ENCODE results near the gene NRG3.

The NRG3 gene

DNA sequence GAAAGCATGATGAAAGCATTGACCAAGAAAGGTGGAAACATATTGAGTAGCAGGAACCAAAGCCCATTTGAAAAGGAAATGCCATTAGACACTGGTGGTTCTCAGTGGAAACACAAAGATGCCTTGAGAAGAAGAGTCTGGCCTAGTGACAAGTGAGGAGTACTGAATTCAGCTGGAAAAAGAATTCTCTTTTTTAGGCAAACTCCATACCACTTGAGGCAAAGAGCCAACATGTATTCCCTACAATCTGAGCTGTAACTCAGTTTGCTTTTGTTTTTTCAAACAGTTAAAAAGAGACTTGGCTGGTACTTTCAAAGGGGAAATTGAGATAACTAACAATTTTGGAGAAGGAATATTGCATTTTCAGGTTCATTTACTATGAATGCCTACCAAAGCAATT is 624.0 kb downstream of the NRG3 start:
- H3K27ac ChIP-seq (ENCODE audit: extremely low read depth, low read depth, low read length), result no peak overlapping the region
- CTCF ChIA-PET, result no interaction called here
- no peaks in the 10 kb centered on the region for H3K4me1 ChIP-seq (ENCODE audit: control insufficient read depth, insufficient read depth, low read length)
- H3K9me3 ChIP-seq (ENCODE audit: control insufficient read depth, insufficient read depth, low read depth, low read length), result no peaks in the 10 kb centered on the region
- H3K36me3 ChIP-seq (ENCODE audit: control insufficient read depth in 2 of 2, insufficient read depth in 1 of 2, low read length in 2 of 2), result no peaks in the 10 kb centered on the region
- POLR2A ChIA-PET, result no interaction called here
- TF ChIP-seq BCL11A (tag by site-specific recombination; IDR thresholded peaks at IDR 0.05; ENCODE audit: low read depth), result no peak
- TF ChIP-seq, protein P1, sequence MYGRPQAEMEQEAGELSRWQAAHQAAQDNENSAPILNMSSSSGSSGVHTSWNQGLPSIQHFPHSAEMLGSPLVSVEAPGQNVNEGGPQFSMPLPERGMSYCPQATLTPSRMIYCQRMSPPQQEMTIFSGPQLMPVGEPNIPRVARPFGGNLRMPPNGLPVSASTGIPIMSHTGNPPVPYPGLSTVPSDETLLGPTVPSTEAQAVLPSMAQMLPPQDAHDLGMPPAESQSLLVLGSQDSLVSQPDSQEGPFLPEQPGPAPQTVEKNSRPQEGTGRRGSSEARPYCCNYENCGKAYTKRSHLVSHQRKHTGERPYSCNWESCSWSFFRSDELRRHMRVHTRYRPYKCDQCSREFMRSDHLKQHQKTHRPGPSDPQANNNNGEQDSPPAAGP (tag by site-specific recombination; IDR thresholded peaks at IDR 0.05), result no peak
- TF ChIP-seq, protein P2, sequence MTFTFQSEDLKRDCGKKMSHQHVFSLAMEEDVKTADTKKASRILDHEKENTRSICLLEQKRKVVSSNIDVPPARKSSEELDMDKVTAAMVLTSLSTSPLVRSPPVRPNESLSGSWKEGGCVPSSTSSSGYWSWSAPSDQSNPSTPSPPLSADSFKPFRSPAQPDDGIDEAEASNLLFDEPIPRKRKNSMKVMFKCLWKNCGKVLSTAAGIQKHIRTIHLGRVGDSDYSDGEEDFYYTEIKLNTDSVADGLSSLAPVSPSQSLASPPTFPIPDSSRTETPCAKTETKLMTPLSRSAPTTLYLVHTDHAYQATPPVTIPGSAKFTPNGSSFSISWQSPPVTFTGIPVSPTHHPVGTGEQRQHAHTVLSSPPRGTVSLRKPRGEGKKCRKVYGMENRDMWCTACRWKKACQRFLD (tag by site-specific recombination; IDR thresholded peaks at IDR 0.05), result no peak
- no peak for TF ChIP-seq RBAK (tag by site-specific recombination; IDR thresholded peaks at IDR 0.05)
- TF ChIP-seq BCL11B (tag by site-specific recombination; IDR thresholded peaks at IDR 0.05; ENCODE audit: low read depth), result no peak
- no peak for TF ChIP-seq ZNF132 (tag by site-specific recombination; IDR thresholded peaks at IDR 0.05; ENCODE audit: borderline replicate concordance)
- TF ChIP-seq ZNF174 (tag by site-specific recombination; IDR thresholded peaks at IDR 0.05), result no peak
- TF ChIP-seq, protein P3, sequence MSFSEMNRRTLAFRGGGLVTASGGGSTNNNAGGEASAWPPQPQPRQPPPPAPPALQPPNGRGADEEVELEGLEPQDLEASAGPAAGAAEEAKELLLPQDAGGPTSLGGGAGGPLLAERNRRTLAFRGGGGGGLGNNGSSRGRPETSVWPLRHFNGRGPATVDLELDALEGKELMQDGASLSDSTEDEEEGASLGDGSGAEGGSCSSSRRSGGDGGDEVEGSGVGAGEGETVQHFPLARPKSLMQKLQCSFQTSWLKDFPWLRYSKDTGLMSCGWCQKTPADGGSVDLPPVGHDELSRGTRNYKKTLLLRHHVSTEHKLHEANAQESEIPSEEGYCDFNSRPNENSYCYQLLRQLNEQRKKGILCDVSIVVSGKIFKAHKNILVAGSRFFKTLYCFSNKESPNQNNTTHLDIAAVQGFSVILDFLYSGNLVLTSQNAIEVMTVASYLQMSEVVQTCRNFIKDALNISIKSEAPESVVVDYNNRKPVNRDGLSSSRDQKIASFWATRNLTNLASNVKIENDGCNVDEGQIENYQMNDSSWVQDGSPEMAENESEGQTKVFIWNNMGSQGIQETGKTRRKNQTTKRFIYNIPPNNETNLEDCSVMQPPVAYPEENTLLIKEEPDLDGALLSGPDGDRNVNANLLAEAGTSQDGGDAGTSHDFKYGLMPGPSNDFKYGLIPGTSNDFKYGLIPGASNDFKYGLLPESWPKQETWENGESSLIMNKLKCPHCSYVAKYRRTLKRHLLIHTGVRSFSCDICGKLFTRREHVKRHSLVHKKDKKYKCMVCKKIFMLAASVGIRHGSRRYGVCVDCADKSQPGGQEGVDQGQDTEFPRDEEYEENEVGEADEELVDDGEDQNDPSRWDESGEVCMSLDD (tag by site-specific recombination; IDR thresholded peaks at IDR 0.05), result no peak
- TF ChIP-seq ZNF561 (tag by site-specific recombination; IDR thresholded peaks at IDR 0.05; ENCODE audit: borderline replicate concordance), result no peak
- TF ChIP-seq ZNF558 (tag by site-specific recombination; IDR thresholded peaks at IDR 0.05), result no peak
- H3K4me3 ChIP-seq (ENCODE audit: low read depth, low read length), result no peak overlapping the region

DNA sequence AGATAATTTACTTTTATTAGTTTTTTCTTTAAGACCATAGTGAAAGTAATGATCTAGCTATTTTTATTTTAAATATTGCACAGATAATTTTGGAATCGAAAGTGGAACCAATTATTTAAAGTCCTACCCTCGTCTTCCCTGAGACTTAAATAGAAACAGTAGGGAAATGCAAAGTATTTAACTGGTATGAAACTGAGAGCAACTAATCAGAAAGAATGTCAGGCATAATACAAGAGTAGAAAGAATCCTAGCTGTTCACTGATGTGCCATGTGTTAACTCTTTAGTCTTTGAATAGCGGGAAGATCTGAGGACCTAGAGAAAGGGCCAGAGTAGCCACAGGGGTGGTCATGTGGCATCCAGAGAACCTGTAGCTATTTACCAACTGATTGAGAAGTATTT is 630.0 kb downstream of the NRG3 start:
- no peak overlapping the region for H3K27ac ChIP-seq (ENCODE audit: extremely low read depth, low read depth, low read length)
- POLR2A ChIA-PET, result no interaction called here
- CTCF ChIA-PET, result no interaction called here
- no peaks in the 10 kb centered on the region for H3K9me3 ChIP-seq (ENCODE audit: control insufficient read depth, insufficient read depth, low read depth, low read length)
- no peak overlapping the region for H3K4me3 ChIP-seq (ENCODE audit: low read depth, low read length)
- H3K36me3 ChIP-seq (ENCODE audit: control insufficient read depth in 2 of 2, insufficient read depth in 1 of 2, low read length in 2 of 2), result no peaks in the 10 kb centered on the region
- H3K4me1 ChIP-seq (ENCODE audit: control insufficient read depth, insufficient read depth, low read length), result no peaks in the 10 kb centered on the region
- TF ChIP-seq ZNF132 (tag by site-specific recombination; IDR thresholded peaks at IDR 0.05; ENCODE audit: borderline replicate concordance) (no peak), ZNF600 (tag by site-specific recombination; IDR thresholded peaks at IDR 0.05) (no peak), ZNF37A (tag by site-specific recombination; IDR thresholded peaks at IDR 0.05) (no peak), KLF16 (tag by site-specific recombination; IDR thresholded peaks at IDR 0.05) (no peak), SALL2 (tag by site-specific recombination; IDR thresholded peaks at IDR 0.05; ENCODE audit: borderline replicate concordance) (no peak), ZNF169 (tag by site-specific recombination; IDR thresholded peaks at IDR 0.05) (no peak), ZNF433 (tag by site-specific recombination; IDR thresholded peaks at IDR 0.05; ENCODE audit: low read depth) (no peak), ZNF837 (tag by site-specific recombination; IDR thresholded peaks at IDR 0.05) (no peak), ZNF658 (tag by site-specific recombination; IDR thresholded peaks at IDR 0.05) (no peak), ZNF664 (tag by site-specific recombination; IDR thresholded peaks at IDR 0.05) (no peak), TCF7L2 (IDR thresholded peaks at IDR 0.05; ENCODE audit: borderline replicate concordance, low read depth, low read length) (no peak), ZNF555 (tag by site-specific recombination; conservative IDR thresholded peaks at IDR 0.05) (no peak)
- TF ChIP-seq, protein P4, sequence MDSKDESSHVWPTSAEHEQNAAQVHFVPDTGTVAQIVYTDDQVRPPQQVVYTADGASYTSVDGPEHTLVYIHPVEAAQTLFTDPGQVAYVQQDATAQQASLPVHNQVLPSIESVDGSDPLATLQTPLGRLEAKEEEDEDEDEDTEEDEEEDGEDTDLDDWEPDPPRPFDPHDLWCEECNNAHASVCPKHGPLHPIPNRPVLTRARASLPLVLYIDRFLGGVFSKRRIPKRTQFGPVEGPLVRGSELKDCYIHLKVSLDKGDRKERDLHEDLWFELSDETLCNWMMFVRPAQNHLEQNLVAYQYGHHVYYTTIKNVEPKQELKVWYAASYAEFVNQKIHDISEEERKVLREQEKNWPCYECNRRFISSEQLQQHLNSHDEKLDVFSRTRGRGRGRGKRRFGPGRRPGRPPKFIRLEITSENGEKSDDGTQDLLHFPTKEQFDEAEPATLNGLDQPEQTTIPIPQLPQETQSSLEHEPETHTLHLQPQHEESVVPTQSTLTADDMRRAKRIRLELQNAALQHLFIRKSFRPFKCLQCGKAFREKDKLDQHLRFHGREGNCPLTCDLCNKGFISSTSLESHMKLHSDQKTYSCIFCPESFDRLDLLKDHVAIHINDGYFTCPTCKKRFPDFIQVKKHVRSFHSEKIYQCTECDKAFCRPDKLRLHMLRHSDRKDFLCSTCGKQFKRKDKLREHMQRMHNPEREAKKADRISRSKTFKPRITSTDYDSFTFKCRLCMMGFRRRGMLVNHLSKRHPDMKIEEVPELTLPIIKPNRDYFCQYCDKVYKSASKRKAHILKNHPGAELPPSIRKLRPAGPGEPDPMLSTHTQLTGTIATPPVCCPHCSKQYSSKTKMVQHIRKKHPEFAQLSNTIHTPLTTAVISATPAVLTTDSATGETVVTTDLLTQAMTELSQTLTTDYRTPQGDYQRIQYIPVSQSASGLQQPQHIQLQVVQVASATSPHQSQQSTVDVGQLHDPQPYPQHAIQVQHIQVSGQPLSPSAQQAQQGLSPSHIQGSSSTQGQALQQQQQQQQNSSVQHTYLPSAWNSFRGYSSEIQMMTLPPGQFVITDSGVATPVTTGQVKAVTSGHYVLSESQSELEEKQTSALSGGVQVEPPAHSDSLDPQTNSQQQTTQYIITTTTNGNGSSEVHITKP (tag by site-specific recombination; IDR thresholded peaks at IDR 0.05), result no peak
- TF ChIP-seq, protein P5, sequence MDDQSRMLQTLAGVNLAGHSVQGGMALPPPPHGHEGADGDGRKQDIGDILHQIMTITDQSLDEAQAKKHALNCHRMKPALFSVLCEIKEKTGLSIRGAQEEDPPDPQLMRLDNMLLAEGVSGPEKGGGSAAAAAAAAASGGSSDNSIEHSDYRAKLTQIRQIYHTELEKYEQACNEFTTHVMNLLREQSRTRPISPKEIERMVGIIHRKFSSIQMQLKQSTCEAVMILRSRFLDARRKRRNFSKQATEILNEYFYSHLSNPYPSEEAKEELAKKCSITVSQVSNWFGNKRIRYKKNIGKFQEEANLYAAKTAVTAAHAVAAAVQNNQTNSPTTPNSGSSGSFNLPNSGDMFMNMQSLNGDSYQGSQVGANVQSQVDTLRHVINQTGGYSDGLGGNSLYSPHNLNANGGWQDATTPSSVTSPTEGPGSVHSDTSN (CRISPR knock-in tag; IDR thresholded peaks at IDR 0.05), result no peak
- TF ChIP-seq, protein P2 (tag by site-specific recombination; IDR thresholded peaks at IDR 0.05), result no peak

Data from HEK293 (cell line).